IPS DF 6.9 (cell line): ENCODE measurements around the gene KCTD13.

Experiments
- DNase-seq: peaks from one replicate; pipeline ENCODE4 v3.0.0-alpha.2; 2013; ENCODE audit warnings: low read depth, low spot score
- H3K27ac ChIP-seq: one replicate; pipeline ENCODE4 v1.5.1; 2013; ENCODE audit warnings: low read length, control low read depth
- H3K27me3 ChIP-seq: 2 replicates; pipeline ENCODE4 v1.6.1; 2013; ENCODE audit warnings: mild to moderate bottlenecking, low read length; ENCODE audit not compliant: control insufficient read depth, insufficient read depth
- H3K36me3 ChIP-seq: 2 replicates; pipeline ENCODE4 v1.6.1; 2013; ENCODE audit warnings: low read length; ENCODE audit not compliant: control insufficient read depth, insufficient read depth
- H3K4me1 ChIP-seq: 2 replicates; pipeline ENCODE4 v1.6.1; 2013; ENCODE audit warnings: low read length; ENCODE audit not compliant: control insufficient read depth, insufficient read depth
- H3K4me3 ChIP-seq: 2 replicates; pipeline ENCODE4 v1.5.1; 2013; ENCODE audit warnings: mild to moderate bottlenecking, low read length
- H3K9me3 ChIP-seq: 2 replicates; pipeline ENCODE4 v1.6.1; 2013; ENCODE audit warnings: low read length, inconsistent platforms; ENCODE audit not compliant: control insufficient read depth, insufficient read depth
- WGBS: extraction: QIAGEN DNeasy Blood & Tissue Kit; methylation state at CpG from one replicate; pipeline ENCODE4 v1.1.7; 2013; ENCODE audit warnings: mixed read lengths, missing lambda C conversion rate; ENCODE audit not compliant: insufficient read length, insufficient coverage; 5-methylcytosine and 5-hydroxymethylcytosine counted together

KCTD13 gene

GRCh38 chr16:29864205-29864604 is 61.8 kb downstream of the KCTD13 start:
- peaks cover 3% of the 10 kb centered on the region; the same call in 1 of the 2 replicates for H3K4me1 ChIP-seq
- no peak overlapping the region for H3K4me3 ChIP-seq
- H3K27me3 ChIP-seq, result no peaks in the 10 kb centered on the region
- H3K9me3 ChIP-seq, result no peaks in the 10 kb centered on the region
- no peak overlapping the region for H3K27ac ChIP-seq
- WGBS, result no CpG with 5 or more reads among the region's 9 CpGs
- H3K36me3 ChIP-seq, result peaks cover 7% of the 10 kb centered on the region
- no peak for DNase-seq

DNA sequence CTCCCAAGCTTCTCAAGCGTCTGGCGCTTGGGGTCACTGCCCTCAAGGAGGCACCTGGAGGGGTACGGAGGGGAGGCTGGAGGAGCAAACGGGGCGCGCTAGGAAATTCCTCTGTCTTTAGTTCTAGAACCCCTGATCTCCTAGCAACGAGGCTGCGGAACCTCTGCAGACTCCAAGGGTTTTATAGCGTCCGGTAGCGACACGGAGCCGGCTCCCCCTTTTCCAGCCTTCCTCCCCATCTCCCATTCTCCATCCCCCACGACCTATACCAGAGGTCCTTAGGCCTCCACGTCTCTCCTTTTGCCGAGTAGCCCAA is 62.4 kb downstream of the KCTD13 start:
- no peak for DNase-seq
- WGBS, result no CpG with 5 or more reads among the region's 16 CpGs
- H3K27ac ChIP-seq, result no peak overlapping the region
- H3K4me3 ChIP-seq, result no peak overlapping the region
- no peaks in the 10 kb centered on the region for H3K27me3 ChIP-seq
- peaks cover 3% of the 10 kb centered on the region; the same call in 1 of the 2 replicates for H3K4me1 ChIP-seq
- H3K9me3 ChIP-seq, result no peaks in the 10 kb centered on the region
- peaks cover 12% of the 10 kb centered on the region for H3K36me3 ChIP-seq

DNA sequence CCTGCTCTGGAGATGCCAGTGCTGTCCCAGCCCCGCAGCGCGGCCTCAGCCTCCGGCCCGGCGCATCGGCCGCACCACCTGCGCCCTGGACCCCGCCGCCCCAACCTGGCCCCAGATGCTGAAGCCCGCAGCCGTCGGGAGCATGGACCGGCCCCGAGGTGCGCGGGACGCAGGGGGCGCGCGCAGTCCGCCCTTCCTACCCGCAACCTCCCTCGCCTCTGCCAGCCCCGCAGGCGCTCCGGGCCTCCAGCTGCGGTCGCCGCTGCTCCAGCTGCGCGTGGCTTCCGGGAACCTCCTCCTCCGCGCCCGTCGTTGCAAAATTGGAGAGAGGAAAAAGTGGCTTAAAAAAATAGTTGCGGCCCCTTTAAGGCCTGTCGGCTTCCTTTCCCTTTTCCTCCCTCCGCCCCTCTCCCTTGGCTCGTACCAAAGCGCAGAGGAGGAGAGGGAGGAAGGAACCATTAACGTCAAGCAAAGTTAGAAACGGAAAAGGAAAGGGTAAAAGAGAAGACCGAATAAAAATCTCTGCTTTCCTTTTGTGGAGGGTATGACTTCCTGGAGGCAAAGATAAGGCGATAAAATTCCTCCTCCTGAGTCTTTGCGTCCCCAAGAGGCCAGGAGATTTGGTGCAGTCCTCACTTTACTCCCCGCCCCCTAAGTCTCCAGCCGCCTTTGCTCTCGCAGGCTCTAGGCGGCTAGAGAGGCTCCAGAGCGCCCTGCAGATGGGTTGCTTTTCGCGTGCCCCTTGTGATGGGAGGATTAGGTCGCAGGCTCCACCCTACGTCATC is 63.0 kb downstream of the KCTD13 start, which contains the start of gene CDIPT:
Gene CDIPT, minus strand, starts transcription at position 343 of the 785 bp plus-strand sequence. CDS start 369 bp downstream, outside the sequence.
- Histone ChIP-seq H3K4me3 (peak within 1 kb of the TSS; percentile 78), H3K27ac (no peak within 1 kb of the TSS), H3K9me3 (no peaks in the 10 kb centered on the region), H3K36me3 (peaks cover 13% of the 10 kb centered on the region), H3K27me3 (no peaks in the 10 kb centered on the region), H3K4me1 (peaks cover 3% of the 10 kb centered on the region; the same call in 1 of the 2 replicates)
- peak; percentile 97 for DNase-seq
- no CpG with 5 or more reads among the region's 57 CpGs for WGBS

- no peak overlapping the region for H3K27ac ChIP-seq
- DNase-seq, result no peak
- no CpG with 5 or more reads among the region's 27 CpGs for WGBS
These were observed 63.6 kb downstream of the KCTD13 start for GRCh38 chr16:29862383-29862883.

DNA sequence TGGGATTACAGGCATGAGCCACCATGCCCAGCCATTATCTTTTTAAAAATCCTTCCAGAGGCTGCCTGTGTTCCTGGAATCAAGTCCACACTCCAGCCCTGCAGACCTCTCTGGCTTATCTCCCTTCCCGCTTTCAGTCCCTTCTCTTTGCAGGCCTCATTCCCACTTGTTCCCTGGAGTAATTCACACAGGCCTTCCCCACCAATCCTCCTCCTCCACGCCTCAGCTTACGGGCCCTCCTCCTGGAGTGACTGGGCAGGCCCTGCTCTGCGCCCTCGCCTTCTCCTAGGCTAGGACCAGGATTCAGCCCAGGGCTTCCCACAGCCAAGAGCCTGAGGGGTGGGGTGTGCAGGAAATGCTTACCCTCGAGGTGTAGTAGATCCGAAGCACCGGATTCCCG is 65.8 kb downstream of the KCTD13 start:
- peaks cover 13% of the 10 kb centered on the region for H3K36me3 ChIP-seq
- H3K4me3 ChIP-seq, result no peak overlapping the region
- no peaks in the 10 kb centered on the region for H3K27me3 ChIP-seq
- peaks cover 3% of the 10 kb centered on the region; the same call in 1 of the 2 replicates for H3K4me1 ChIP-seq
- H3K9me3 ChIP-seq, result no peaks in the 10 kb centered on the region
- DNase-seq, result no peak
- WGBS, result no CpG with 5 or more reads among the region's 9 CpGs
- H3K27ac ChIP-seq, result no peak overlapping the region

More at GRCh38 chr16:29862383-29862883, 63.6 kb downstream of the KCTD13 start:
- Histone ChIP-seq H3K27me3 (no peaks in the 10 kb centered on the region), H3K36me3 (peaks cover 13% of the 10 kb centered on the region), H3K4me1 (peaks cover 3% of the 10 kb centered on the region; the same call in 1 of the 2 replicates), H3K9me3 (no peaks in the 10 kb centered on the region), H3K4me3 (peak overlapping the region; percentile 78)

- Histone ChIP-seq H3K4me1 (peaks cover 3% of the 10 kb centered on the region; the same call in 1 of the 2 replicates), H3K27ac (no peak overlapping the region), H3K9me3 (no peaks in the 10 kb centered on the region), H3K4me3 (no peak overlapping the region), H3K27me3 (no peaks in the 10 kb centered on the region), H3K36me3 (peaks cover 13% of the 10 kb centered on the region)
- no peak for DNase-seq
- WGBS, result no CpG with 5 or more reads among the region's 19 CpGs
These were observed 67.1 kb downstream of the KCTD13 start for GRCh38 chr16:29858974-29859373.

GRCh38 chr16:29858149-29858849 is 67.7 kb downstream of the KCTD13 start:
- no peaks in the 10 kb centered on the region for H3K27me3 ChIP-seq
- no peaks in the 10 kb centered on the region for H3K4me1 ChIP-seq
- no peak for DNase-seq
- no peak overlapping the region for H3K4me3 ChIP-seq
- H3K9me3 ChIP-seq, result no peaks in the 10 kb centered on the region
- WGBS, result no CpG with 5 or more reads among the region's 10 CpGs
- H3K27ac ChIP-seq, result no peak overlapping the region
- H3K36me3 ChIP-seq, result peaks cover 13% of the 10 kb centered on the region

DNA sequence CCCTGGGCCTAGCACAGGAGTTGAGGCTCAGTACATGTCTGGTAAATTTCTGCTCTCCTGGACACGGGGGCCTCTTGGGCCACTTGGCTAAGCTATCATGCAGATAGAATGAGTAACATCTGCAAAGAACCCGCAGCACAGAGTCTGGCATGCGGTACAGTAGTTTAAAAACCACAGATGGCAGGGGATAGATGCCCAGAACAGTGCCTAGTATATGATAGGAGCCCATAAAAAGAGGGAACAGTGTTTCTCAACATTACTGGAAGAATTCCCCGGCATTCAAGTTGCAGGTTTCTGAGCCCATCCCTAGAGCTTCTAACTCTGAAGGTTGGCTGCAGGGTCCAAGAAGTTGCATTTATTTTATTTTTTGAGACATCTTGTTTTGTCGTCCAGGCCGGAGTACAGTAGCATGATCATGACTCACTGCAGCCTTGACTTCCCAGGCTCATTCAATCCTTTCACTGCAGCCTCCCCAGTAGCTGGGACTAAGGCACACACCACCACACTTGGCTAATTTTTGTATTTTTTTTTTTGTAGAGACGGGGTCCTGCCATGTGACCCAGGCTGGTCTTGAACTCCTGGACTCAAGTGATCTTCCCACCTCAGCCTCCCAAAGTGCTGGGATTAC is 68.8 kb downstream of the KCTD13 start:
- no peaks in the 10 kb centered on the region for H3K9me3 ChIP-seq
- no peak for DNase-seq
- no CpG with 5 or more reads among the region's 7 CpGs for WGBS
- H3K4me3 ChIP-seq, result no peak overlapping the region
- H3K27ac ChIP-seq, result no peak overlapping the region
- H3K4me1 ChIP-seq, result no peaks in the 10 kb centered on the region
- peaks cover 13% of the 10 kb centered on the region for H3K36me3 ChIP-seq
- H3K27me3 ChIP-seq, result no peaks in the 10 kb centered on the region
